NT2/D1 (cell line): ENCODE measurements around the gene FRMPD4.

Experiments used
- DNase-seq: peaks from one replicate; pipeline ENCODE4 v3.0.0-alpha.2; 2011; ENCODE audit warnings: low read depth, low spot score
- H3K27me3 ChIP-seq: 2 replicates; pipeline ENCODE4 v1.6.0; 2011; ENCODE audit warnings: mild to moderate bottlenecking; ENCODE audit not compliant: insufficient read length, insufficient read depth
- H3K36me3 ChIP-seq: 2 replicates; pipeline ENCODE4 v1.6.1; 2011; ENCODE audit warnings: mild to moderate bottlenecking, low read length, mixed read lengths; ENCODE audit not compliant: insufficient read depth, insufficient read length
- H3K4me1 ChIP-seq: 2 replicates; pipeline ENCODE4 v1.5.1; 2011; ENCODE audit not compliant: insufficient read depth, insufficient read length
- H3K4me3 ChIP-seq: 2 replicates; pipeline ENCODE4 v1.5.1; 2011; ENCODE audit warnings: low read depth; ENCODE audit not compliant: insufficient read length
- H3K9ac ChIP-seq: 2 replicates; pipeline ENCODE4 v1.6.0; 2011; ENCODE audit warnings: low read depth; ENCODE audit not compliant: insufficient read length
- H3K9me3 ChIP-seq: 2 replicates; pipeline ENCODE4 v1.5.1; 2011; ENCODE audit warnings: mild to moderate bottlenecking, low read length; ENCODE audit not compliant: insufficient read depth
- SUZ12 ChIP-seq: IDR thresholded peaks from 2 replicates; pipeline ENCODE4 v1.6.1; 2011; ENCODE audit not compliant: insufficient read length, insufficient read depth; ENCODE audit errors: extremely low read depth
- YY1 ChIP-seq: IDR thresholded peaks from 2 replicates; pipeline ENCODE4 v1.6.1; 2011; ENCODE audit not compliant: insufficient read length, insufficient read depth
- ZNF274 ChIP-seq: IDR thresholded peaks from 2 replicates; pipeline ENCODE4 v1.6.1; 2011; ENCODE audit warnings: mild to moderate bottlenecking, low read depth, low read length

Gene FRMPD4

DNA sequence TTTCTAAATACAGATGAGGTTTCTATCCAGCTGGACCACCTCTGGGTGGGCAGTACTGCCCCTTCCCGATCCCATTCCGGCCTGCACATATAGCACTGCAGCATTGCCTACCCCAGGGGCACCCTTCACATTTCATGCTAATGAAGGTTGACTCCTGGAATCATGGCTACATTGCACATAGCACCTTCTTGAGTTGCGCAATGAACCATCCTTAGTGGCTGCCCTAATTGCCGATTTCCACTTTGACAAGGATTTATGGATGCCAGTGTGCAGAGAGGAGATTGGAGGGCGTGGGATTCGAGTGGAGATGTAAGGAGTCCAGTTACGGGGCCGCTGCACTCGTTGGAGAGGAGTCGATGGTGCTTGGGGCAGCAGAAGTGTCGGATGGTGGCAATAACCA, 229.0 kb downstream of the FRMPD4 start:
- no peak for DNase-seq
- no peaks in the 10 kb centered on the region for H3K4me1 ChIP-seq
- no peak overlapping the region for H3K4me3 ChIP-seq
- H3K27me3 ChIP-seq = no peaks in the 10 kb centered on the region
- no peak for TF ChIP-seq SUZ12
- no peak for TF ChIP-seq YY1
- no peak for TF ChIP-seq ZNF274
- H3K9ac ChIP-seq = no peak overlapping the region
- no peaks in the 10 kb centered on the region for H3K9me3 ChIP-seq
- no peaks in the 10 kb centered on the region for H3K36me3 ChIP-seq

DNA sequence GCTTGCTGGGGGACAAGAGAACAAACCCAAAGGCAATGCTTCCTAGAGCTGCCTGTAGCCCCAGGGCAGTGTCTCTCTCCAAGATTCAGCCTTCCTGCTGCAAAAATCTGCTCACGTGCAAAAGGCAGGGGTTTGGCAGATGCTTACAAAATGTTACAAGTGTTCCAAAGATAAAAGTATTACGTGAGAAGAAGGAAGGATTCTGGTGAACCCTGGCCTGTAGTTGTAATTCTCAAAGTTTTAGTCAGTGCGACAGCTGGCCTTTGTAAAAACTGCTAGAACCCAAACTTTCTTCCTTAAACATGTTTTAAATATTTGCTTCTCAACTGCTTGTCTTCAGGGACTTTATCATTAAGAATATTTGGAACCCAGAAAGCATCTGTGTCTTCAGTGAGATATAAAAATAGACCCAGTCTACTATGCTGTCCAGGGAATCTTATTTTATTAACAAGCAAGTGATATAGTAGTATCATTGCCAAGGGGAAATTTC, 232.3 kb downstream of the FRMPD4 start:
- Histone ChIP-seq H3K36me3 (no peaks in the 10 kb centered on the region), H3K4me3 (no peak overlapping the region), H3K9ac (no peak overlapping the region), H3K9me3 (no peaks in the 10 kb centered on the region), H3K4me1 (no peaks in the 10 kb centered on the region), H3K27me3 (no peaks in the 10 kb centered on the region)
- DNase-seq = no peak
- TF ChIP-seq SUZ12 = no peak
- no peak for TF ChIP-seq ZNF274
- TF ChIP-seq YY1 = no peak

DNA sequence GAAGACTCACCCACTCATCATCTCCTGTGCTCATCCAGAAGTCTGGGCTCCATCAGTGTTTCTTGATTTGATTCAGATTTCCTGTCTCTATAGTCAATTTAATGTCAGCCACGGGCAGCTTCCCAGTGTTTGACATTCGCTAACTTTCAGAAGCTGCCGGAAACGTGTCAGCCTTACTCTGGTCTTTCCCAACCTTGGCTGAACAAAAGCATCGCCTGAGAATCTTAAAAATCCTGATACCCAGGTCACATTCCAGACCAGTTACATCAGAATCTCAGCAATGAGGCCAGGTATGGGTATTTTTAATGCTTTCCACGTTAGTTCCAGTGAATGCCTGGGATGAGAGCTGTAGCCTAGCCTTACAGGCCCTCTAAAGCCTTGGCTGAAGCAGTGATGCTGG, 233.8 kb downstream of the FRMPD4 start:
- no peaks in the 10 kb centered on the region for H3K27me3 ChIP-seq
- H3K9ac ChIP-seq = no peak overlapping the region
- no peak overlapping the region for H3K4me3 ChIP-seq
- H3K4me1 ChIP-seq = no peaks in the 10 kb centered on the region
- H3K9me3 ChIP-seq = no peaks in the 10 kb centered on the region
- H3K36me3 ChIP-seq = no peaks in the 10 kb centered on the region
- TF ChIP-seq YY1 (no peak), ZNF274 (no peak), SUZ12 (no peak)
- DNase-seq = no peak

DNA sequence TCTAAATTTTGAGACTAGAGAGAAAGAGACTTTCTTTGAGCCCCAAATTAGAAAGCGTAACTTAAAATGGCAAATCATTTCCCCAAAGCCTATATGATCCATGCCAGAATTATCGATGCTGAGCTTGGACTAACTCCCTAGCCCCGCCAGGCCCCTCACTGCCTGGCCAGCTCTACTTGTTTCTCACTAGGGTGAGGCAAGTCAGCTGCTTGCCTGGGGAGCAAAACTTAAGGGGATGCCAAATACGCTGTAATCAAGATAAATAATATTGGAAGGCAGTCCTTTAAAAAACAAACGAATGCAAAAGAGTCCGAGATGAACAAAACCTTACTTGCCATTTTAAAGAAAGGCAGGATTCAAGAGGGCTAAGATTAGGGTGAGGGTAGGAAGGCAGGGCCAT, 236.0 kb downstream of the FRMPD4 start:
- no peak for DNase-seq
- no peak overlapping the region for H3K9ac ChIP-seq
- H3K4me3 ChIP-seq = no peak overlapping the region
- no peaks in the 10 kb centered on the region for H3K4me1 ChIP-seq
- H3K36me3 ChIP-seq = no peaks in the 10 kb centered on the region
- no peaks in the 10 kb centered on the region for H3K9me3 ChIP-seq
- TF ChIP-seq ZNF274 = no peak
- TF ChIP-seq YY1 = no peak
- TF ChIP-seq SUZ12 = no peak
- H3K27me3 ChIP-seq = no peaks in the 10 kb centered on the region

DNA sequence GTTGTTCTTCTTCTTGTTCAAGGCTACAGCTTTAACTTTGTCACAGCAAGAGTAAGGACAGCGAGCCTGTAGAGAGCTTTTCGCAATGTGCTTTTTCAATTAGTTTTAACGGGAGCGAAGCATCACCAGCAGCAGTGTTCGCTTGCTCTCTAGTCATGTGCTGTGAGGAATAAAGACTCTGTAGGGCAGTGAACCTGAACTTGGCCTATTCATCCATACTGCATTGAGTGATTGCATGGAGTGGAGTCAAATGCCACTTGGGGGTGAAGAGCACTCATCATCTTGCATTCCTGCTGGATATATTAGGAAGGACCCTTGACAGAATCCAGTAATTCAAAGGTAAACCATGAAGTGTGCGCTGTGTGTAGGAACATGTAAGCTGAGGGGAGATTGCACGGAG, 240.0 kb downstream of the FRMPD4 start:
- Histone ChIP-seq H3K4me1 (no peaks in the 10 kb centered on the region), H3K4me3 (no peak overlapping the region), H3K27me3 (no peaks in the 10 kb centered on the region), H3K9me3 (no peaks in the 10 kb centered on the region), H3K36me3 (no peaks in the 10 kb centered on the region), H3K9ac (no peak overlapping the region)
- no peak for TF ChIP-seq SUZ12
- no peak for TF ChIP-seq ZNF274
- TF ChIP-seq YY1 = no peak
- DNase-seq = no peak

DNA sequence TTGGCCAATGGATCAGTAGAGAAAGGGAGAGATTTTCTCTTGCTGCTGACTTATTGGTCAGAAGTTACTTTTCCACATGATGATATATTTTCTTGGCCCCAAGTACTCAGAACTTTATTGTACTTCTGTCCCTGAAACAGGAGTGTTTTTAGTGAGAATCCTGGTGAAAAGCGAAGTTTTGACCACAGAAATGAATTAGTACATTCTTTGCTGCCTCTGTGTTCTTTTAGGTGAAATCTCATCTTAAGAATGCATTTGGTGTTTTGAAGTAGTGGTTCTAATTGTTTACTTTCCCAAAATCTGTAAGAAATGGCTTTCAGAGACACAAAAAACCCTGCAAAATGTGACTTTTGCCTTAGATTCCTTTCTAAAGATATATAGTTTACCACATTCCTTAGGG, 240.4 kb downstream of the FRMPD4 start:
- TF ChIP-seq YY1 (no peak), ZNF274 (no peak), SUZ12 (no peak)

DNA sequence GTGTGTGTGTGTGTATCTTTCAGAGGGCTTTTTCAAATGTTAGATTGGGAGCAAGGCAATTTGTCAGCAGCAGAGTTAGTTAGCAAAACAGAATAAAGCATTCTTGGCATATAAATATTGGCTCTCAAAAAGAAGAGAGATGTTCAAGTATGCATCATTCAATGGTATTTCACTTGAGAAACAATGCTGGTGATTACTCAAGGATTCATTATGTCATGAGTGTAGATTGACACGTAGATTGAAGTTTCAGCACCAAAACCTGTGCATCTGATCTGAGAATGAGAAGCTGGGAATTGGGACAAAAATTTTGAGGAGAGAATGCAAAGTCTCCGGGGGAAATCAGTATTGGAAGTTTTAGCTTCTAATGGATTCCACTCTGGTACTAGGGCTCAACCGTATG, 241.4 kb downstream of the FRMPD4 start:
- Histone ChIP-seq H3K9me3 (no peaks in the 10 kb centered on the region), H3K36me3 (no peaks in the 10 kb centered on the region), H3K9ac (no peak overlapping the region), H3K4me1 (no peaks in the 10 kb centered on the region), H3K27me3 (no peaks in the 10 kb centered on the region), H3K4me3 (no peak overlapping the region)
- no peak for TF ChIP-seq YY1
- TF ChIP-seq SUZ12 = no peak
- TF ChIP-seq ZNF274 = no peak
- no peak for DNase-seq

More for the DNA sequence above, 240.4 kb downstream of the FRMPD4 start:
- no peaks in the 10 kb centered on the region for H3K36me3 ChIP-seq
- no peaks in the 10 kb centered on the region for H3K4me1 ChIP-seq
- no peak for DNase-seq
- H3K4me3 ChIP-seq = no peak overlapping the region
- no peaks in the 10 kb centered on the region for H3K27me3 ChIP-seq
- no peak overlapping the region for H3K9ac ChIP-seq
- no peaks in the 10 kb centered on the region for H3K9me3 ChIP-seq

DNA sequence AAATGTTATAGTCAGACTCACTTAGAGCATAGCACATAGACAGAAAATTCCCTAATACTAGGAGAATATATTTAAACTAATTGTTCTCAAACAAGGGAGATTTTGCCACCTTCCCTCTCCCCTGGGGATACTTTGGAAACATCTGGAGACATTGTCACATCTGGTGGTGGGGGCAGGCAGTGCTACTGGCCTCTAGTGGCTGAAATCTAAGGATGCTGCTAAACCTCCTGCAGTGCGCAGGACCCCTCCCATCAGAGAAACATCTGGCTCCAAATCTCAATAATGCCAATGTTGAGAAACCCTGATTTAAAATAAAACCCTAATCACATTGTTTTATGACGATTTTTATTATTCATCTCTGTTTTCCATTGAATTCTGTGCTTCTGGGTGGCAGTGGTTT, 244.9 kb downstream of the FRMPD4 start:
- TF ChIP-seq SUZ12 (no peak), ZNF274 (no peak), YY1 (no peak)
- no peaks in the 10 kb centered on the region for H3K36me3 ChIP-seq
- no peak for DNase-seq
- H3K4me1 ChIP-seq = no peaks in the 10 kb centered on the region
- no peak overlapping the region for H3K9ac ChIP-seq
- no peaks in the 10 kb centered on the region for H3K27me3 ChIP-seq
- H3K4me3 ChIP-seq = no peak overlapping the region
- no peaks in the 10 kb centered on the region for H3K9me3 ChIP-seq
